PC-9 (cell line): ENCODE results near the gene ADAMTSL5.

Experiments used
- CTCF ChIP-seq: fragments of 200-600 bp; sonication (generic); conservative IDR thresholded peaks from 2 replicates; pipeline ENCODE4 v1.6.1; 2017; ENCODE audit warnings: mixed run types, antibody characterized with exemption, mild to moderate bottlenecking, moderate library complexity
- EZH2 ChIP-seq: fragments of 200-600 bp; sonication (generic); IDR thresholded peaks from 2 replicates; pipeline ENCODE4 v1.8.0; 2017; ENCODE audit warnings: antibody characterized with exemption, low read depth

- TF ChIP-seq CTCF = no peak
- no peak for TF ChIP-seq EZH2
Measured at GRCh38 chr19:1483131-1483978, 29.5 kb downstream of the ADAMTSL5 start.
